ENCODE results near the gene TMX4.

DNA sequence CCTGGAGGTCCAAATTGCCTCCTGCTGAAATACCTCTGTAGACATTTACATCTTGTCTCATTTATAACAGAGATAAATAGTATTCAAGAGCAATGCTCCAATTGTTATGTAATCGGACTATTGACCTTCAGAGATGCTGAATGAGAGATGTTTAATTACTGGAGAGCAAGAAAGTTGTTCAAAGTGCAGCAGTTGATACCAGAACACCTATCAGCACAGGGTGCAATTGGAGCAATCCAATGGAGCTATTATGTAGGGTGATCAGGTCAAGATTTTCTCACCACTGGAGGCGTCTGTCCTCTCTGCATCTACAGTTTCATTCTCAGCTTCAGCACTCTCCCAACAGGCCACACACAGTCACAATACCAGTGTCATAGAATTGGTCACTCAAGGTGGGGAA lies 19.5 kb upstream of the TMX4 start:
- TF ChIP-seq EP300 (IDR thresholded peaks at IDR 0.05; ENCODE audit: low read depth) (no peak), CTCF (IDR thresholded peaks at IDR 0.05) (no peak)

Data from transverse colon (tissue), 3 donors.